Liver (tissue), 9 donors: ENCODE measurements around the gene MAFF. TPM values are rescaled to one million over a fixed set of nuclear protein-coding genes. Genes with fewer than 3 reads are reported as not detected.
A peak's percentile ranks its signal among the peaks of the same experiment; 100 is the strongest.

ENCODE experiments used
- DNase-seq: peaks from one replicate; pipeline ENCODE4 v3.0.0-alpha.2; 2017; ENCODE audit warnings: low spot score
- H3K27ac ChIP-seq, 2 donors: one replicate each; pipeline ENCODE4 v1.7.0; 2013; ENCODE audit warnings: inconsistent platforms in 2 of 2, low read length in 2 of 2, control low read depth in 1 of 2, low read depth in 1 of 2, mild to moderate bottlenecking in 1 of 2
- H3K27me3 ChIP-seq, 4 donors: one replicate each; pipeline versions ENCODE4 v1.6.1 to v1.7.0; 2013; ENCODE audit warnings: low read length in 3 of 4, inconsistent platforms in 1 of 4, mild to moderate bottlenecking in 1 of 4, moderate library complexity in 1 of 4; ENCODE audit not compliant: control insufficient read depth in 4 of 4, insufficient read depth in 4 of 4
- H3K36me3 ChIP-seq, 4 donors: one replicate each; pipeline versions ENCODE4 v1.6.1 to v1.7.0; 2013; ENCODE audit warnings: low read length in 3 of 4, mild to moderate bottlenecking in 3 of 4, low read depth in 1 of 4, moderate library complexity in 1 of 4; ENCODE audit not compliant: control insufficient read depth in 4 of 4, insufficient read depth in 3 of 4
- H3K4me1 ChIP-seq, 4 donors: one replicate each; pipeline versions ENCODE4 v1.6.1 to v1.7.0; 2013; ENCODE audit warnings: low read length in 3 of 4, mild to moderate bottlenecking in 3 of 4, moderate library complexity in 1 of 4; ENCODE audit not compliant: control insufficient read depth in 4 of 4, insufficient read depth in 4 of 4
- H3K4me3 ChIP-seq, 3 donors: one replicate each; pipeline versions ENCODE4 v1.6.1 to v1.7.0; 2013; ENCODE audit warnings: low read length in 3 of 3, control low read depth in 1 of 3, low read depth in 1 of 3, mild to moderate bottlenecking in 1 of 3
- H3K9ac ChIP-seq, 2 donors: one replicate each; pipeline ENCODE4 v1.7.0; 2013; ENCODE audit warnings: low read length in 2 of 2, mild to moderate bottlenecking in 2 of 2, moderate library complexity in 2 of 2, control low read depth in 1 of 2, low read depth in 1 of 2
- H3K9me3 ChIP-seq, 4 donors: one replicate each; pipeline versions ENCODE4 v1.6.1 to v1.7.0; 2013; ENCODE audit warnings: low read length in 3 of 4; ENCODE audit not compliant: control insufficient read depth in 4 of 4
- ATF3 ChIP-seq: IDR thresholded peaks from 2 replicates; pipeline ENCODE4 v1.6.1; 2016; ENCODE audit warnings: antibody characterized with exemption
- CTCF ChIP-seq: fragments of 150-350 bp; IDR thresholded peaks from 2 replicates; pipeline ENCODE4 v1.5.1; 2017; ENCODE audit warnings: improper control_type of control experiment, low read depth, low read length; ENCODE audit not compliant: missing input control
- EGR1 ChIP-seq, 2 donors: IDR thresholded peaks; 2 replicates each; pipeline ENCODE4 v1.6.1; 2016 to 2018; ENCODE audit warnings: antibody characterized with exemption in 2 of 2, low read depth in 2 of 2
- FOXA1 ChIP-seq: IDR thresholded peaks from 2 replicates; pipeline ENCODE4 v1.6.1; 2016; ENCODE audit warnings: antibody characterized with exemption
- FOXA2 ChIP-seq: IDR thresholded peaks from 2 replicates; pipeline ENCODE4 v1.6.1; 2016; ENCODE audit warnings: antibody characterized with exemption
- GABPA ChIP-seq, 2 donors: IDR thresholded peaks in 1 of 2; conservative IDR thresholded peaks in 1 of 2; 2 replicates each; pipeline ENCODE4 v1.6.1; 2016; ENCODE audit warnings: antibody characterized with exemption in 2 of 2, mild to moderate bottlenecking in 1 of 2, moderate library complexity in 1 of 2
- HNF4A ChIP-seq, 2 donors: conservative IDR thresholded peaks; 2 replicates each; pipeline ENCODE4 v1.6.1; 2016; ENCODE audit warnings: antibody characterized with exemption in 2 of 2, mild to moderate bottlenecking in 2 of 2
- HNF4G ChIP-seq: IDR thresholded peaks from 2 replicates; pipeline ENCODE4 v1.6.1; 2016; ENCODE audit warnings: antibody characterized with exemption
- JUND ChIP-seq, 2 donors: IDR thresholded peaks; 2 replicates each; pipeline ENCODE4 v1.6.1; 2016; ENCODE audit warnings: antibody characterized with exemption in 2 of 2
- MAX ChIP-seq: IDR thresholded peaks from 2 replicates; pipeline ENCODE4 v1.6.1; 2016; ENCODE audit warnings: antibody characterized with exemption
- NR2F2 ChIP-seq: IDR thresholded peaks from 2 replicates; pipeline ENCODE4 v1.6.1; 2016; ENCODE audit warnings: antibody characterized with exemption
- RAD21 ChIP-seq, 2 donors: IDR thresholded peaks; 2 replicates each; pipeline ENCODE4 v1.6.1; 2016; ENCODE audit warnings: antibody characterized with exemption in 2 of 2, mild to moderate bottlenecking in 2 of 2
- REST ChIP-seq: IDR thresholded peaks from 2 replicates; pipeline ENCODE4 v1.6.1; 2016; ENCODE audit warnings: antibody characterized with exemption, mild to moderate bottlenecking
- RXRA ChIP-seq, 2 donors: IDR thresholded peaks; 2 replicates each; pipeline ENCODE4 v1.6.1; 2017 to 2018; ENCODE audit warnings: antibody characterized with exemption in 2 of 2, mild to moderate bottlenecking in 1 of 2
- SP1 ChIP-seq: IDR thresholded peaks from 2 replicates; pipeline ENCODE4 v1.6.1; 2018; ENCODE audit warnings: antibody characterized with exemption, mild to moderate bottlenecking
- TAF1 ChIP-seq: conservative IDR thresholded peaks from 2 replicates; pipeline ENCODE4 v1.6.1; 2016; ENCODE audit warnings: antibody characterized with exemption, mild to moderate bottlenecking
- YY1 ChIP-seq: IDR thresholded peaks from 2 replicates; pipeline ENCODE4 v1.6.1; 2016; ENCODE audit warnings: antibody characterized with exemption, mild to moderate bottlenecking
- WGBS: extraction: QIAGEN DNeasy Blood & Tissue Kit; methylation state at CpG from one replicate; pipeline ENCODE4 v1.1.7; 2013; 5-methylcytosine and 5-hydroxymethylcytosine counted together
- polyA plus RNA-seq, 2 donors: library from polyadenylated mRNA; stranded (reverse) in 1 of 2; unstranded in 1 of 2; fragments of 200-250 nt in 1 of 2; fragments of >200 nt in 1 of 2; fragmentation: Nextera tagmentation in 1 of 2; extraction: Ambion mirVana in 1 of 2; gene quantifications; one replicate each; pipeline versions ENCODE4 v1.2.1 to v1.2.3, GENCODE V29; 2013 to 2015
- total RNA-seq, 2 donors: library from RNA; depleted of rRNA; stranded (reverse); fragments of >200 nt; gene quantifications; one replicate each; pipeline ENCODE4 v1.2.3, GENCODE V29; 2014
- donor health status: healthy.
- donor health status: healthy.
- donor health status: healthy.
- donor health status: healthy.
- donor health status: healthy.

Gene MAFF
- total and polyA plus RNA-seq, 4 donors, result 1.4 to 3.3 (median 2.0) TPM

- Histone ChIP-seq H3K9me3 (no peaks in the 10 kb centered on the region), H3K27ac (peak overlapping the region; percentile 56 to 63), H3K36me3 (peaks cover 0 to 4% (median 0%) of the 10 kb centered on the region in 4 donors), H3K9ac (no peak overlapping the region), H3K27me3 (no peaks in the 10 kb centered on the region), H3K4me3 (no peak overlapping the region), H3K4me1 (peaks cover 0 to 13% (median 7%) of the 10 kb centered on the region in 4 donors)
- WGBS, result 87% methylated on average over 10 of the region's 10 CpGs
- TF ChIP-seq YY1 (no peak), RAD21 (IDR thresholded peaks at IDR 0.05) (no peak), GABPA (IDR thresholded peaks at IDR 0.05 in 1 of 2, conservative IDR thresholded peaks at IDR 0.05 in 1 of 2) (no peak), FOXA1 (no peak), FOXA2 (no peak), SP1 (no peak), ATF3 (no peak), EGR1 (IDR thresholded peaks at IDR 0.05; ENCODE audit: low read depth in 2 of 2) (no peak), NR2F2 (no peak), RXRA (IDR thresholded peaks at IDR 0.05) (no peak), HNF4A (conservative IDR thresholded peaks at IDR 0.05) (no peak), REST (no peak), HNF4G (no peak), JUND (IDR thresholded peaks at IDR 0.05) (no peak), CTCF (no peak), MAX (no peak)
- no peak for DNase-seq
These were observed 17.8 kb downstream of the MAFF start for GRCh38 chr22:38219632-38220031.

- H3K36me3 ChIP-seq, result peaks cover 0 to 4% (median 0%) of the 10 kb centered on the region in 4 donors
- no peak overlapping the region for H3K9ac ChIP-seq
- H3K4me3 ChIP-seq, result no peak overlapping the region
- TF ChIP-seq TAF1 (no peak), MAX (no peak), RXRA (IDR thresholded peaks at IDR 0.05) (no peak), EGR1 (IDR thresholded peaks at IDR 0.05; ENCODE audit: low read depth in 2 of 2) (no peak), JUND (IDR thresholded peaks at IDR 0.05) (no peak), REST (no peak), SP1 (no peak), RAD21 (IDR thresholded peaks at IDR 0.05) (no peak), CTCF (no peak)
- DNase-seq, result no peak
- no peaks in the 10 kb centered on the region for H3K27me3 ChIP-seq
- peaks cover 0 to 13% (median 7%) of the 10 kb centered on the region in 4 donors for H3K4me1 ChIP-seq
- 92% methylated on average over 8 of the region's 8 CpGs for WGBS
- no peaks in the 10 kb centered on the region for H3K9me3 ChIP-seq
- no peak overlapping the region for H3K27ac ChIP-seq
These were observed 18.4 kb downstream of the MAFF start for GRCh38 chr22:38220163-38220562.
